DMS79 treated with DMSO at 0.1 percent for 48 hours (cell line): ENCODE measurements around the gene TDRD6.
"Not testable (repeated sequence)": the region's sequence is repeated elsewhere in the genome, so short reads cannot be mapped to it uniquely, and the experiment has no call there.

Source experiments
- DNase-seq: peaks from one replicate; lab custom pipeline; 2025; lab: John Stamatoyannopoulos, UW

The TDRD6 gene

GRCh38 chr6:46743425-46744158 lies 55.9 kb downstream of the TDRD6 start:
- DNase-seq: no peak

- DNase-seq: not testable (repeated sequence)
Observed at GRCh38 chr6:46744159-46744725, 56.6 kb downstream of the TDRD6 start.

DNA sequence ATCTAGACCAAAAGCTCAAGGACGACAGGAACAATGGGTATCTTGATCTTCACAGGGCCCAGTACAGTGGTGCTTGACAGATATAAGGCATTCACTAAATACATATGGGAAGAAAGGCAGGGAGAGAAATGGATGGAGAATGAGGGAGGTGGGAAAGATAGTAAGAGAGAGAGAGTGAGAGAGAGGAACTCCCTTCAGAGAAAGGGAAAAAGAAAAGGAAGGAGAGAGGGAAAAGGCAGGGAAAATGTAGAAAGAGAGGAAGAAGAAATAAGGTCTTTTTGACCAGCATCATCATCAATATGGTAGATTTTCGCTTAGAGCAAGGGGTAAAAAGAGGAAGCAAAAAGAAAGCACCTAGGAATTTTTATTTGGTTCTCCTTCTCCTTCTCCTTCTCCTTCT lies 58.3 kb downstream of the TDRD6 start:
- DNase-seq: no peak

GRCh38 chr6:46746696-46747095 lies 59.0 kb downstream of the TDRD6 start, which contains the start of gene ANKRD66:
Gene ANKRD66, plus strand, starts transcription at chr6:46746933. Its CDS starts 5,016 bp downstream, at chr6:46751949.
- DNase-seq: no peak

DNA sequence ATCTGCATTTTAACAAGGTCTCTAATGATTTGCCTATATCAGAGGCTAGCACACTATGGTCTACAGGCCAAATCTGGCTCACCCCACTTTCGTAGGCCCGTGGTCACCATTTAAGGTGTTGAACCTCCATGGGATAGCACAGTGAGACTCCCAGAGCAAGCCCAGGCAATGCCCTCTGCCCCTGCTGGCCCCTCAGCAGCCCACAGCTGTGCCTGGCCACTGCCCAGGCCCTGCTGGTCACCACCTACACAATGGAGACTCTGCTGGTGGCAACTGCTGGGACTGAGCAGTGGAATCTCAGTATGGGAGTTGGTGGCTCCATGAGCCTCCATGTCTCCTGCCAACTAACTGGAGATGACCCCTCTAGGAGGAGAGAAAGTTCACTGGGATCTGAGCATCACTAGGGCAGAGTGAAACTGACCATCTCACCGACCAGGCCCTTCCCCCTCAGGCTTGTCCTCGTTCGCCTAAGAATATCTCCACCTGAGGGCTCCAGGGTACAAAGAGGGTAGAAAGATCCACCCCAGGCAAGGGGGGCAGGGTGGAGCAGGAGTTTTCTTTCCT lies 61.3 kb downstream of the TDRD6 start:
- DNase-seq: no peak

- peak; percentile 25 for DNase-seq
Observed at GRCh38 chr6:46749731-46750130, 62.0 kb downstream of the TDRD6 start.

DNA sequence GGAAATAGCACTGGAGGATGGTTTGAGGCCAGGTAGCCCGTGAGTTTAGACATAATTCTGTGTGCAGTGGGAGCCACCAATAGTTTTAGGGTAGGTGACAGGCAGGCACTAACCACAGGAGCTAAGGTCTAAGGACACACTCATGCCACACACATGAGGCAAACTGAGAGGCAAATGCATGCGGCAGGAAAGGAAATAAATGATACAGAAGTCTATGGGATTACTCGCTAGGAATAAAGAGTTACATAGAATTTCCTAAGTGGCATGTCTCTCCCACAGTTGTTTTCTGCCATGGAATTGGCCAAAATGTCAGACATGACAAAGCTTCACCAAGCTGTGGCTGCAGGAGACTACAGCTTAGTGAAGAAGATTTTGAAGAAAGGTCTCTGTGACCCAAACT lies 64.0 kb downstream of the TDRD6 start:
- DNase-seq: no peak
